ENCODE results near the gene MED23. TPM values are rescaled to one million over a fixed set of nuclear protein-coding genes. Genes with fewer than 3 reads are reported as not detected.
"Not testable (repeated sequence)": the region's sequence is repeated elsewhere in the genome, so short reads cannot be mapped to it uniquely, and the experiment has no call there.

The MED23 gene
- total RNA-seq, 1 experiment from 2014 or later: 11.3 TPM

- no peak for DNase-seq
- no peaks in the 10 kb centered on the region for H3K9me3 ChIP-seq
Observed at GRCh38 chr6:131552572-131552971, 75.5 kb downstream of the MED23 start.

GRCh38 chr6:131551902-131552301, 76.1 kb downstream of the MED23 start:
- H3K27me3 ChIP-seq: no peaks in the 10 kb centered on the region
- DNase-seq: no peak
- H3K9me3 ChIP-seq: no peaks in the 10 kb centered on the region
- no peak overlapping the region for H3K4me3 ChIP-seq
- no peaks in the 10 kb centered on the region for H3K36me3 ChIP-seq

More at GRCh38 chr6:131552572-131552971, 75.5 kb downstream of the MED23 start:
- Histone ChIP-seq H3K27me3 (no peaks in the 10 kb centered on the region; the same call in 1 of the 2 replicates), H3K36me3 (no peaks in the 10 kb centered on the region), H3K4me3 (no peak overlapping the region)

- no peak for DNase-seq
- H3K4me3 ChIP-seq: no peak overlapping the region
- H3K36me3 ChIP-seq: no peaks in the 10 kb centered on the region
- no peaks in the 10 kb centered on the region for H3K27me3 ChIP-seq
- H3K9me3 ChIP-seq: no peaks in the 10 kb centered on the region
Observed at GRCh38 chr6:131549811-131550210, 78.2 kb downstream of the MED23 start.

GRCh38 chr6:131548441-131548840, 79.6 kb downstream of the MED23 start:
- no peaks in the 10 kb centered on the region for H3K27me3 ChIP-seq
- no peaks in the 10 kb centered on the region for H3K36me3 ChIP-seq
- no peak for DNase-seq
- no peak overlapping the region for H3K4me3 ChIP-seq
- H3K9me3 ChIP-seq: no peaks in the 10 kb centered on the region

- Histone ChIP-seq H3K36me3 (no peaks in the 10 kb centered on the region), H3K9me3 (no peaks in the 10 kb centered on the region), H3K27me3 (no peaks in the 10 kb centered on the region), H3K4me3 (no peak overlapping the region)
- DNase-seq: no peak
Observed at GRCh38 chr6:131547488-131547887, 80.6 kb downstream of the MED23 start.

- Histone ChIP-seq H3K27me3 (no peaks in the 10 kb centered on the region), H3K9me3 (no peaks in the 10 kb centered on the region), H3K4me3 (no peak overlapping the region), H3K36me3 (no peaks in the 10 kb centered on the region)
- DNase-seq: no peak
Observed at GRCh38 chr6:131545317-131545716, 82.7 kb downstream of the MED23 start.

- not testable (repeated sequence) for H3K36me3 ChIP-seq, H3K9me3 ChIP-seq, H3K4me3 ChIP-seq, H3K27me3 ChIP-seq, DNase-seq
Observed at GRCh38 chr6:131538615-131539014, 89.4 kb downstream of the MED23 start.

GRCh38 chr6:131532580-131533039, 95.4 kb downstream of the MED23 start:
- no peak overlapping the region for H3K4me3 ChIP-seq
- no peak for DNase-seq

GRCh38 chr6:131531681-131532080, 96.4 kb downstream of the MED23 start:
- H3K27me3 ChIP-seq, H3K4me3 ChIP-seq, H3K9me3 ChIP-seq, DNase-seq, H3K36me3 ChIP-seq: not testable (repeated sequence)

More at GRCh38 chr6:131532580-131533039, 95.4 kb downstream of the MED23 start:
- no peaks in the 10 kb centered on the region for H3K36me3 ChIP-seq
- no peaks in the 10 kb centered on the region for H3K27me3 ChIP-seq
- H3K9me3 ChIP-seq: no peaks in the 10 kb centered on the region

GRCh38 chr6:131530936-131531335, 97.1 kb downstream of the MED23 start:
- not testable (repeated sequence) for H3K36me3 ChIP-seq, DNase-seq, H3K4me3 ChIP-seq, H3K9me3 ChIP-seq, H3K27me3 ChIP-seq

GRCh38 chr6:131524695-131525336, 103.2 kb downstream of the MED23 start:
- Histone ChIP-seq H3K9me3 (0 out of 2 replicates have a peak, but pooled peaks cover 2% of the 10 kb centered on the region), H3K36me3 (no peaks in the 10 kb centered on the region), H3K27me3 (no peaks in the 10 kb centered on the region), H3K4me3 (no peak overlapping the region)
- DNase-seq: no peak

- Histone ChIP-seq H3K4me3 (no peak overlapping the region), H3K9me3 (0 out of 2 replicates have a peak, but pooled peaks cover 2% of the 10 kb centered on the region), H3K27me3 (no peaks in the 10 kb centered on the region), H3K36me3 (no peaks in the 10 kb centered on the region)
- no peak for DNase-seq
Observed at GRCh38 chr6:131523988-131524673, 103.9 kb downstream of the MED23 start.

Other genes starting within 250 kb of the MED23 start
- not detected in 2 replicates for gene ARG1, start 55.0 kb downstream of the MED23 start, total RNA-seq (2014; rRNA removed; shearing (Covaris generic); ENCODE audit: low replicate concordance)
- not detected in 2 replicates for gene ENPP3, start 9.1 kb upstream of the MED23 start, total RNA-seq (2014; rRNA removed; shearing (Covaris generic); ENCODE audit: low replicate concordance)
- gene OR2A4, start 73.2 kb upstream of the MED23 start, total RNA-seq (2014; rRNA removed; shearing (Covaris generic); ENCODE audit: low replicate concordance): not detected in 2 replicates
- gene CTAGE9, start 82.8 kb upstream of the MED23 start, total RNA-seq (2014; rRNA removed; shearing (Covaris generic); ENCODE audit: low replicate concordance): not detected in 2 replicates
- 0.91 and 3.1 TPM in 2 replicates for gene ENPP1, start 179.8 kb upstream of the MED23 start, total RNA-seq (2014; rRNA removed; shearing (Covaris generic); ENCODE audit: low replicate concordance)